Stomach (tissue), 4 donors: ENCODE results near the gene COQ8B.

ENCODE experiments used
- EP300 ChIP-seq: sonication (generic); formaldehyde crosslinking; IDR thresholded peaks from one replicate; pipeline ENCODE4 v1.6.1; 2017; ENCODE audit warnings: antibody characterized with exemption
- POLR2A ChIP-seq, 4 donors: fragments of 450-650 bp; IDR thresholded peaks; one replicate each; pipeline ENCODE4 v1.6.1; 2016; ENCODE audit warnings: antibody characterized with exemption in 4 of 4, control low read depth in 2 of 4, mild to moderate bottlenecking in 1 of 4, moderate library complexity in 1 of 4
- POLR2AphosphoS5 ChIP-seq, 3 donors: sonication (generic); formaldehyde crosslinking; IDR thresholded peaks; one replicate each; pipeline ENCODE4 v1.6.1; 2016; ENCODE audit warnings: antibody characterized with exemption in 3 of 3
- TF ChIP-seq, protein P1 (sequence below), 7 experiments: fragments of 450-650 bp in 4 of 7; fragments of 200-600 bp in 3 of 7; sonication (generic) in 3 of 7; IDR thresholded peaks; one replicate each; pipeline ENCODE4 v1.5.1; 2016 to 2019; ENCODE audit warnings: antibody characterized with exemption in 7 of 7, control low read depth in 2 of 7, mild to moderate bottlenecking in 1 of 7

- TF ChIP-seq, protein P1, sequence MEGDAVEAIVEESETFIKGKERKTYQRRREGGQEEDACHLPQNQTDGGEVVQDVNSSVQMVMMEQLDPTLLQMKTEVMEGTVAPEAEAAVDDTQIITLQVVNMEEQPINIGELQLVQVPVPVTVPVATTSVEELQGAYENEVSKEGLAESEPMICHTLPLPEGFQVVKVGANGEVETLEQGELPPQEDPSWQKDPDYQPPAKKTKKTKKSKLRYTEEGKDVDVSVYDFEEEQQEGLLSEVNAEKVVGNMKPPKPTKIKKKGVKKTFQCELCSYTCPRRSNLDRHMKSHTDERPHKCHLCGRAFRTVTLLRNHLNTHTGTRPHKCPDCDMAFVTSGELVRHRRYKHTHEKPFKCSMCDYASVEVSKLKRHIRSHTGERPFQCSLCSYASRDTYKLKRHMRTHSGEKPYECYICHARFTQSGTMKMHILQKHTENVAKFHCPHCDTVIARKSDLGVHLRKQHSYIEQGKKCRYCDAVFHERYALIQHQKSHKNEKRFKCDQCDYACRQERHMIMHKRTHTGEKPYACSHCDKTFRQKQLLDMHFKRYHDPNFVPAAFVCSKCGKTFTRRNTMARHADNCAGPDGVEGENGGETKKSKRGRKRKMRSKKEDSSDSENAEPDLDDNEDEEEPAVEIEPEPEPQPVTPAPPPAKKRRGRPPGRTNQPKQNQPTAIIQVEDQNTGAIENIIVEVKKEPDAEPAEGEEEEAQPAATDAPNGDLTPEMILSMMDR (IDR thresholded peaks at IDR 0.05): no peak
- TF ChIP-seq POLR2AphosphoS5 (IDR thresholded peaks at IDR 0.05): no peak
- TF ChIP-seq POLR2A (IDR thresholded peaks at IDR 0.05): no peak
- no peak for TF ChIP-seq EP300
Observed at GRCh38 chr19:40733149-40733548, 16.5 kb upstream of the COQ8B start.
